MV-4-11 (cell line): ENCODE measurements around the gene RAX2.

Experiments
- DNase-seq: peaks from one replicate; lab custom pipeline; 2025; lab: John Stamatoyannopoulos, UW

RAX2 gene

GRCh38 chr19:3730457-3730958 lies 41.5 kb downstream of the RAX2 start:
- no peak for DNase-seq

- DNase-seq = peak; percentile 37
Observed at GRCh38 chr19:3725640-3726310, 46.3 kb downstream of the RAX2 start.

GRCh38 chr19:3725121-3725520 lies 46.9 kb downstream of the RAX2 start:
- no peak for DNase-seq

GRCh38 chr19:3723883-3724282 lies 48.1 kb downstream of the RAX2 start:
- DNase-seq = no peak

GRCh38 chr19:3723110-3723488 lies 48.9 kb downstream of the RAX2 start:
- no peak for DNase-seq

GRCh38 chr19:3722443-3723109 lies 49.5 kb downstream of the RAX2 start:
- DNase-seq = no peak

GRCh38 chr19:3721887-3722442 lies 50.1 kb downstream of the RAX2 start:
- no peak for DNase-seq

GRCh38 chr19:3721131-3721886 lies 50.7 kb downstream of the RAX2 start:
- DNase-seq = peak; percentile 79

- no peak for DNase-seq
Observed at GRCh38 chr19:3720349-3720917, 51.6 kb downstream of the RAX2 start.

GRCh38 chr19:3719868-3720267 lies 52.2 kb downstream of the RAX2 start:
- no peak for DNase-seq
